C4-2B (cell line): Measurements from ENCODE around the gene MINDY4.

Experiments
- H3K27ac ChIP-seq: fragments of 450-650 bp; 2 replicates; pipeline ENCODE4 v1.5.1; 2017
- CTCF ChIP-seq: fragments of 450-650 bp; conservative IDR thresholded peaks from 2 replicates; pipeline ENCODE4 v1.5.1; 2017; ENCODE audit warnings: mild to moderate bottlenecking
- ZFX ChIP-seq: fragments of 450-650 bp; IDR thresholded peaks from 2 replicates; pipeline ENCODE4 v1.6.1; 2017

MINDY4 gene

GRCh38 chr7:30785786-30786185 is 14.6 kb downstream of the MINDY4 start:
- no peak for TF ChIP-seq CTCF
- no peak for TF ChIP-seq ZFX
- no peak overlapping the region for H3K27ac ChIP-seq

GRCh38 chr7:30787486-30787885 is 16.3 kb downstream of the MINDY4 start:
- no peak overlapping the region for H3K27ac ChIP-seq
- TF ChIP-seq ZFX (no peak), CTCF (no peak)

- TF ChIP-seq CTCF (no peak), ZFX (no peak)
- no peak overlapping the region for H3K27ac ChIP-seq
Observed at GRCh38 chr7:30788640-30789333, 17.6 kb downstream of the MINDY4 start.

- TF ChIP-seq ZFX (no peak), CTCF (no peak)
- H3K27ac ChIP-seq: no peak overlapping the region
Observed at GRCh38 chr7:30789334-30789711, 18.1 kb downstream of the MINDY4 start.

GRCh38 chr7:30790356-30790755 is 19.1 kb downstream of the MINDY4 start:
- H3K27ac ChIP-seq: no peak overlapping the region
- TF ChIP-seq ZFX (no peak), CTCF (no peak)

GRCh38 chr7:30791114-30791513 is 19.9 kb downstream of the MINDY4 start:
- no peak overlapping the region for H3K27ac ChIP-seq
- TF ChIP-seq CTCF (no peak), ZFX (no peak)

GRCh38 chr7:30795161-30795948 is 24.1 kb downstream of the MINDY4 start:
- TF ChIP-seq ZFX: no peak
- TF ChIP-seq CTCF: no peak
- no peak overlapping the region for H3K27ac ChIP-seq
